K562 (cell line): Measurements from ENCODE around the gene P2RX2. TPM values are rescaled to one million over a fixed set of nuclear protein-coding genes. Genes with fewer than 3 reads are reported as not detected.
A peak's percentile ranks its signal among the peaks of the same experiment; 100 is the strongest.

ENCODE experiments used
- ATAC-seq: fragments of 200-7000 bp; cut with Tn5 transposase; 3 replicates; pipeline ENCODE4 v1.9.1; 2020; ENCODE audit warnings: moderate library complexity
- BruUV-seq: library from RNA; stranded (reverse); fragments of 400-500 nt; replicated peaks from 2 replicates; lab custom pipeline; 2021; lab: Mats Ljungman, UMichigan
- CTCF ChIA-PET: fragments of 300-600 bp; formaldehyde crosslinking; extraction: SDS; loops from one replicate; lab custom pipeline; 2021; ENCODE audit warnings: low intra/inter-chr PET ratio; lab: Yijun Ruan, JAX
- POLR2A ChIA-PET: fragments of 300-600, 350-650 bp; sonication (Branson Sonifier 250); formaldehyde crosslinking; extraction: SDS; loops from one replicate; lab custom pipeline; 2021; ENCODE audit warnings: antibody characterized with exemption, inconsistent platforms; lab: Yijun Ruan, JAX
- DNase-seq, 4 experiments: peaks; one replicate each; pipeline versions ENCODE4 v3.0.0 to v3.0.0-alpha.2; 2011 to 2018; ENCODE audit warnings: low spot score in 3 of 4, mixed read lengths in 3 of 4; ENCODE audit errors: extremely low read depth in 1 of 4
- FAIRE-seq: peaks from 2 replicates; lab custom pipeline; 2011; peaks lifted over from hg19 to GRCh38; lab: Jason Lieb, UNC
- H2AFZ ChIP-seq: 2 replicates; pipeline ENCODE4 v1.6.0; 2011; ENCODE audit warnings: low read depth, low read length, control low read depth, inconsistent platforms
- H3K27ac ChIP-seq: fragments of 200-600 bp; 3 replicates; pipeline ENCODE4 v1.8.0; 2011; ENCODE audit warnings: low read depth, mild to moderate bottlenecking, control low read depth, inconsistent platforms, low read length, moderate library complexity, mixed read lengths; ENCODE audit errors: extremely low read depth
- H3K27me3 ChIP-seq, 2 experiments: fragments of 300-600 bp in 1 of 2; 2 replicates in 1 of 2; 3 replicates in 1 of 2; pipeline versions ENCODE4 v1.6.0 to v1.8.0; 2011; ENCODE audit warnings: inconsistent platforms in 2 of 2, low read length in 2 of 2, mild to moderate bottlenecking in 1 of 2, mixed read lengths in 1 of 2, moderate library complexity in 1 of 2; ENCODE audit not compliant: control insufficient read depth in 2 of 2, insufficient read depth in 2 of 2
- H3K36me3 ChIP-seq: fragments of 300-600 bp; 3 replicates; pipeline ENCODE4 v1.8.0; 2011; ENCODE audit warnings: mild to moderate bottlenecking, low read length, inconsistent platforms; ENCODE audit not compliant: control insufficient read depth, insufficient read depth
- H3K4me1 ChIP-seq, 2 experiments: fragments of 200-600 bp in 1 of 2; replicated peaks in 1 of 2; 2 replicates in 1 of 2; 3 replicates in 1 of 2; pipeline versions ENCODE4 v1.5.1 to v1.8.0; 2011; ENCODE audit warnings: inconsistent platforms in 2 of 2, low read length in 2 of 2, mild to moderate bottlenecking in 1 of 2, mixed read lengths in 1 of 2, moderate library complexity in 1 of 2; ENCODE audit not compliant: control insufficient read depth in 2 of 2, insufficient read depth in 2 of 2
- H3K4me2 ChIP-seq: 2 replicates; pipeline ENCODE4 v1.6.1; 2011; ENCODE audit warnings: low read length, control low read depth, inconsistent platforms, mixed read lengths; ENCODE audit not compliant: insufficient read depth
- H3K4me3 ChIP-seq: fragments of 200-600 bp; sonication (generic), shearing (Covaris generic); 2 replicates; pipeline ENCODE4 v1.5.1; 2016; ENCODE audit warnings: control low read depth, inconsistent platforms
- H3K79me2 ChIP-seq: fragments of 200-600 bp; 3 replicates; pipeline ENCODE4 v1.8.0; 2011; ENCODE audit warnings: low read length, inconsistent platforms; ENCODE audit not compliant: control insufficient read depth, insufficient read depth
- H3K9ac ChIP-seq, 2 experiments: 2 replicates each; pipeline versions ENCODE4 v1.6.0 to v1.6.1; 2011; ENCODE audit warnings: low read depth in 2 of 2, low read length in 2 of 2, control low read depth in 1 of 2, inconsistent platforms in 1 of 2, mild to moderate bottlenecking in 1 of 2, mixed read lengths in 1 of 2; ENCODE audit not compliant: insufficient read depth in 1 of 2
- H3K9me1 ChIP-seq: one replicate; pipeline ENCODE4 v1.6.0; 2011; ENCODE audit warnings: inconsistent platforms, mild to moderate bottlenecking, low read length, moderate library complexity; ENCODE audit not compliant: control insufficient read depth, insufficient read depth
- H3K9me3 ChIP-seq: replicated peaks from 2 replicates; pipeline ENCODE4 v1.5.1; 2011; ENCODE audit warnings: low read depth, low read length, inconsistent platforms; ENCODE audit not compliant: control insufficient read depth, insufficient read depth
- H4K20me1 ChIP-seq: replicated peaks from 2 replicates; pipeline ENCODE4 v1.6.1; 2011; ENCODE audit warnings: low read length, inconsistent platforms, mixed read lengths; ENCODE audit not compliant: control insufficient read depth, insufficient read depth
- LEF1 ChIP-seq: fragments of 450-650 bp; IDR thresholded peaks from 2 replicates; pipeline ENCODE4 v1.6.1; 2016; ENCODE audit warnings: mild to moderate bottlenecking
- PHB2 ChIP-seq: fragments of 450-650 bp; IDR thresholded peaks from 2 replicates; pipeline ENCODE4 v1.6.1; 2017; ENCODE audit warnings: low read depth
- POLR2G ChIP-seq: fragments of 200-400 bp; formaldehyde crosslinking; IDR thresholded peaks from 2 replicates; pipeline ENCODE4 v1.6.1; 2017; ENCODE audit warnings: low read depth, mild to moderate bottlenecking, antibody characterized with exemption, low read length, moderate library complexity
- SETDB1 ChIP-seq: IDR thresholded peaks from one replicate; pipeline ENCODE4 v1.6.1; 2012; ENCODE audit warnings: low read length, control low read depth, inconsistent platforms
- TFAM ChIP-seq: fragments of 250-450 bp; sonication (Bioruptor Pico); conservative IDR thresholded peaks from 2 replicates; pipeline ENCODE4 v1.5.0; 2021; ENCODE audit warnings: mild to moderate bottlenecking, moderate library complexity
- YY1 ChIP-seq, 3 experiments: IDR thresholded peaks; 2 replicates each; pipeline ENCODE4 v1.6.1; 2011; ENCODE audit warnings: low read length in 2 of 3, mild to moderate bottlenecking in 2 of 3, moderate library complexity in 2 of 3, borderline replicate concordance in 1 of 3, control low read depth in 1 of 3, low read depth in 1 of 3; ENCODE audit not compliant: insufficient read depth in 3 of 3, insufficient replicate concordance in 2 of 3, control insufficient read depth in 1 of 3, insufficient read length in 1 of 3; ENCODE audit errors: extremely low read depth in 1 of 3
- WGBS: fragments of 100-300 bp; shearing (Covaris generic); methylation state at CpG from one replicate; pipeline ENCODE4 v1.1.6; 2016; ENCODE audit warnings: low coverage, mixed read lengths; ENCODE audit not compliant: insufficient coverage; ENCODE audit errors: missing lambda C conversion rate; 5-methylcytosine and 5-hydroxymethylcytosine counted together
- in situ Hi-C: fragments of 300-500 bp; cut with MboI; formaldehyde crosslinking; loops from 4 replicates; pipeline ENCODE4 v1.15.0; 2018; ENCODE audit warnings: inconsistent platforms, mixed read lengths
- intact Hi-C: fragments of 100-400 bp; cut with micrococcal nuclease; formaldehyde crosslinking; loops from 2 replicates; pipeline ENCODE4 v1.14.2; 2022
- polyA plus RNA-seq, 8 experiments: library from polyadenylated mRNA; depleted of rRNA in 4 of 8; stranded (reverse) in 5 of 8; unstranded in 3 of 8; fragments of >200 nt; fragmentation: Nextera tagmentation in 2 of 8; fragmentation: Illumina TruSeq in 1 of 8; extraction: Ambion mirVana in 2 of 8; extraction: Trizol in 1 of 8; gene quantifications; 2 replicates each; pipeline versions ENCODE4 v1.2.1 to v1.2.3, GENCODE V29; 2011 to 2014; ENCODE audit warnings: inconsistent platforms in 1 of 8, missing spikeins in 1 of 8
- total RNA-seq, 7 experiments: library from RNA; depleted of rRNA in 6 of 7; stranded (reverse); fragments of >200 nt in 6 of 7; fragmentation: Illumina TruSeq in 2 of 7; extraction: Trizol in 2 of 7; gene quantifications; 2 replicates each; pipeline versions ENCODE4 v1.2.1 to v1.2.3, GENCODE V29; 2011 to 2021; ENCODE audit warnings: low replicate concordance in 1 of 7
- TF ChIP-seq, protein P1 (sequence below): sonication (generic); formaldehyde crosslinking; IDR thresholded peaks from 2 replicates; pipeline ENCODE4 v1.8.1; 2023; ENCODE audit warnings: mild to moderate bottlenecking, missing genetic modification reagents
- TF ChIP-seq, protein P2 (sequence below): fragments of 250-450 bp; sonication (Bioruptor Pico); IDR thresholded peaks from 2 replicates; pipeline ENCODE4 v1.4.0; 2020; ENCODE audit warnings: mild to moderate bottlenecking, moderate library complexity

P2RX2 gene
- total and polyA plus RNA-seq, 9 of the 15 experiments (the other 6 are each of a cell fraction or from before 2014, with no cell fraction given): not detected

DNA sequence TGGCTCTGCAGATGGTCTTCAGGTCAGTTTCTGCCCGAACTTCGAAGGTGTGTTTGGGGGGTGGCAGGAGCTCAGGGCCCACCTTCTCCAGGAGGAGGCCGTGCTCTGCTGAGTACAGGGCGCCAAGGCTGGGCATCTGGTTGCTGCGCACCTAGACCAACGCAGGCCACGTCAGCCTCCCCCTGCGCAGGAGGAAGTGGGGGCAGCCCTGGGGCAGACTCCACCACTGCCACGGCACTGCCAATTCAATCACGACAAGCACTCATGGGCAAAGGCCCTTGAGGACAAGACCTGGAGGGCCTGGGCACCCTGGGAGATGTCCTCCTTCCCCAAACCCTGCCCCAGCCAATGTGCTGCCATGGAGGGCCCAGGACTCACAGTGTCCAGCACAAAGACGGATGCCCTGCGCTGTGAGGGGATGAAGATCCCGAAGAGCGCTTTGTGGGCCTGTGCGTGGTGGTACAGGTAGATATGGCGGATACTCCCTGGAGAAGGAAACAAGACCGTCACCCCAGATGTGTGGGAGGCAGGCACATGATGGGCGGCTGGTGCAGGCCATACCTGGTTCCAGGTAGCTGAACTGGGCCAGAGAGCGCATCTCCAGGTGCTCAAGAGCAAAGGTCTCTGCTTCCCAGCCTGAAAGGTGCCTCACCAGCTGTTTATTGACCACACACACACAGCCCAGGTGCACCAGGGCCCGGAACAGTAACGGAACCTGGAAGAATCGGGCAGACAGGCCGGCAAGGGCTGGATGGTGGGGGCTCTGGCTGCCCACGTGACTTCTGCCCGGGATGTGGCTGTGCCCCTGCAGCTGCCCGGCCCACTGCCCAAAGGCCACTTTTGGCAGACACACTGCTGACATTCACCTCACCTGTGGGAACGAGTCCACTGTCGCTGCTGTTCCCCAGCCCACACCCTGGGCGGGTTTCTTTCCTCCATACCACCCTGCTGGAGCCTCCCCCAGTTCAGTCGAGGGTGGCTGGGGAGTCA lies 24.6 kb downstream of the P2RX2 start:
- peaks cover 90% of the 10 kb centered on the region for H3K36me3 ChIP-seq
- in situ Hi-C loops: no loop called here
- TF ChIP-seq, protein P1, sequence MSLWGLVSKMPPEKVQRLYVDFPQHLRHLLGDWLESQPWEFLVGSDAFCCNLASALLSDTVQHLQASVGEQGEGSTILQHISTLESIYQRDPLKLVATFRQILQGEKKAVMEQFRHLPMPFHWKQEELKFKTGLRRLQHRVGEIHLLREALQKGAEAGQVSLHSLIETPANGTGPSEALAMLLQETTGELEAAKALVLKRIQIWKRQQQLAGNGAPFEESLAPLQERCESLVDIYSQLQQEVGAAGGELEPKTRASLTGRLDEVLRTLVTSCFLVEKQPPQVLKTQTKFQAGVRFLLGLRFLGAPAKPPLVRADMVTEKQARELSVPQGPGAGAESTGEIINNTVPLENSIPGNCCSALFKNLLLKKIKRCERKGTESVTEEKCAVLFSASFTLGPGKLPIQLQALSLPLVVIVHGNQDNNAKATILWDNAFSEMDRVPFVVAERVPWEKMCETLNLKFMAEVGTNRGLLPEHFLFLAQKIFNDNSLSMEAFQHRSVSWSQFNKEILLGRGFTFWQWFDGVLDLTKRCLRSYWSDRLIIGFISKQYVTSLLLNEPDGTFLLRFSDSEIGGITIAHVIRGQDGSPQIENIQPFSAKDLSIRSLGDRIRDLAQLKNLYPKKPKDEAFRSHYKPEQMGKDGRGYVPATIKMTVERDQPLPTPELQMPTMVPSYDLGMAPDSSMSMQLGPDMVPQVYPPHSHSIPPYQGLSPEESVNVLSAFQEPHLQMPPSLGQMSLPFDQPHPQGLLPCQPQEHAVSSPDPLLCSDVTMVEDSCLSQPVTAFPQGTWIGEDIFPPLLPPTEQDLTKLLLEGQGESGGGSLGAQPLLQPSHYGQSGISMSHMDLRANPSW (CRISPR knock-in tag): no peak
- TF ChIP-seq POLR2G: peak; percentile 62
- no peak for TF ChIP-seq YY1 (IDR thresholded peaks at IDR 0.05; ENCODE audit: borderline replicate concordance in 1 of 3, control insufficient read depth in 1 of 3, extremely low read depth in 1 of 3, insufficient read depth in 3 of 3, insufficient read length in 1 of 3, insufficient replicate concordance in 2 of 3, low read depth in 1 of 3, low read length in 2 of 3)
- TF ChIP-seq, protein P2, sequence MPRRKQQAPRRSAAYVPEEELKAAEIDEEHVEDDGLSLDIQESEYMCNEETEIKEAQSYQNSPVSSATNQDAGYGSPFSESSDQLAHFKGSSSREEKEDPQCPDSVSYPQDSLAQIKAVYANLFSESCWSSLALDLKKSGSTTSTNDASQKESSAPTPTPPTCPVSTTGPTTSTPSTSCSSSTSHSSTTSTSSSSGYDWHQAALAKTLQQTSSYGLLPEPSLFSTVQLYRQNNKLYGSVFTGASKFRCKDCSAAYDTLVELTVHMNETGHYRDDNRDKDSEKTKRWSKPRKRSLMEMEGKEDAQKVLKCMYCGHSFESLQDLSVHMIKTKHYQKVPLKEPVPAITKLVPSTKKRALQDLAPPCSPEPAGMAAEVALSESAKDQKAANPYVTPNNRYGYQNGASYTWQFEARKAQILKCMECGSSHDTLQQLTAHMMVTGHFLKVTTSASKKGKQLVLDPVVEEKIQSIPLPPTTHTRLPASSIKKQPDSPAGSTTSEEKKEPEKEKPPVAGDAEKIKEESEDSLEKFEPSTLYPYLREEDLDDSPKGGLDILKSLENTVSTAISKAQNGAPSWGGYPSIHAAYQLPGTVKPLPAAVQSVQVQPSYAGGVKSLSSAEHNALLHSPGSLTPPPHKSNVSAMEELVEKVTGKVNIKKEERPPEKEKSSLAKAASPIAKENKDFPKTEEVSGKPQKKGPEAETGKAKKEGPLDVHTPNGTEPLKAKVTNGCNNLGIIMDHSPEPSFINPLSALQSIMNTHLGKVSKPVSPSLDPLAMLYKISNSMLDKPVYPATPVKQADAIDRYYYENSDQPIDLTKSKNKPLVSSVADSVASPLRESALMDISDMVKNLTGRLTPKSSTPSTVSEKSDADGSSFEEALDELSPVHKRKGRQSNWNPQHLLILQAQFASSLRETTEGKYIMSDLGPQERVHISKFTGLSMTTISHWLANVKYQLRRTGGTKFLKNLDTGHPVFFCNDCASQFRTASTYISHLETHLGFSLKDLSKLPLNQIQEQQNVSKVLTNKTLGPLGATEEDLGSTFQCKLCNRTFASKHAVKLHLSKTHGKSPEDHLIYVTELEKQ (CRISPR knock-in tag): no peak
- no peak for TF ChIP-seq SETDB1
- no peak for TF ChIP-seq PHB2
- TF ChIP-seq LEF1: no peak
- TF ChIP-seq TFAM: no peak

More for the DNA sequence above, 24.6 kb downstream of the P2RX2 start:
- Histone ChIP-seq H3K9me1 (peaks cover 4% of the 10 kb centered on the region), H3K27ac (no peak overlapping the region), H2AFZ (no peak overlapping the region), H3K79me2 (no peaks in the 10 kb centered on the region; the same call in 2 of the 3 replicates), H3K4me2 (no peak overlapping the region), H3K27me3 (no peaks in the 10 kb centered on the region), H3K9ac (no peak overlapping the region), H3K9me3 (no peaks in the 10 kb centered on the region), H3K4me1 (peaks cover 0 to 6% of the 10 kb centered on the region in 2 experiments; a peak in 2 of 5 replicates), H3K4me3 (no peak overlapping the region), H4K20me1 (peaks cover 13% of the 10 kb centered on the region; the same call in 1 of the 2 replicates)
- WGBS: 96% methylated on average over 26 of the region's 30 CpGs
- no TSS peak for BruUV-seq
- ATAC-seq: no peak
- CTCF ChIA-PET: no interaction called here
- no peak for FAIRE-seq
- POLR2A ChIA-PET: no interaction called here
- DNase-seq: no peak
- intact Hi-C loops: no loop called here
